ENCODE results near the gene SOHLH1. TPM values are rescaled to one million over a fixed set of nuclear protein-coding genes. Genes with fewer than 3 reads are reported as not detected.

Gene SOHLH1
- total and polyA plus RNA-seq, 2 of the 4 experiments (the other 2 are of a cell fraction): not detected

DNA sequence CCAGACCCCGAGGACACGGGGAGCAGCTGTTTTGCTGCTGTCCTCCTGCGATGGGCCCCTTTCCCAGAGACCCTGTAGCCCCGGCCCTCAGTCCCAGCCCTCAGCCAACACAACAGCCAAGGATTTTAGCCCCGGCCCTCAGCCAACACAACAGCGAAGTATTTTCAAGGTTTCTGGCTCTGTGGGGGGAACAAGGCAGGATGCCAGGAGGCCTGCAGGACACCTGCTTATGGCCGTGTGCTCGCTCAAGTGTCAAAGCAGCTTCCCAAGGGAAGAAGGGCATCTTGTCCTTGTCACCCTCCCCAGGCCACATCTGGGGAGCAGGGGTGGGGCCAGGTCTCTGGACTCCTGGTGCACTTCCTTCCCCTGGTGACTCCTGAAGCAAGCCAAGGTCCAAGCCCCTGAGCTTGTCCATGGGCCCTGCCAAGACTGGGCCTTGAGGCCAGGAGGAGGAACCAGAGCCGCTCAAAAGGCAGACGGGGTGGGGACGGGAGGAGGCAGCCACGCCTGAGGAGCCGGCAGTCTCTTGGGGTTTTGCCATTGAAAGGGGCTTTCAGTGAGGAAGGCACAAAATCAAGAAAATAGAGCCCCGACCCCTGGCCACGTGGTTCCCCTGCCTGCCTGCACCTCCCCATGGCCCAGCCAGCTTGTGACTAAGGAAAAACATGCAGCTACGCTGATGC lies 13.5 kb upstream of the SOHLH1 start:
- Histone ChIP-seq H2BK5ac (ENCODE audit: low read depth, low read length, poor library complexity, severe bottlenecking) (no peak overlapping the region), H3K9me3 (ENCODE audit: control insufficient read depth, insufficient read depth, low read length) (no peaks in the 10 kb centered on the region), H3K4me3 (ENCODE audit: insufficient read depth, low read depth, low read length) (no peak overlapping the region), H4K8ac (ENCODE audit: low read depth in 2 of 2, low read length in 2 of 2) (no peak overlapping the region), H3K36me3 (ENCODE audit: control insufficient read depth, insufficient read depth, low read length) (no peaks in the 10 kb centered on the region), H4K5ac (ENCODE audit: low read depth, low read length) (no peak overlapping the region), H2BK120ac (ENCODE audit: low read depth, low read length) (no peak overlapping the region), H3K14ac (replicated peaks; ENCODE audit: low read depth, low read length) (no peak overlapping the region), H3K79me1 (ENCODE audit: low read depth in 1 of 2, low read length in 2 of 2) (no peaks in the 10 kb centered on the region), H4K91ac (ENCODE audit: insufficient read depth, low read depth, low read length) (no peak overlapping the region), H3K27ac (ENCODE audit: insufficient read depth, low read length) (no peak overlapping the region), H3K9me1 (ENCODE audit: insufficient read depth, low read length) (no peaks in the 10 kb centered on the region), H3K4me1 (ENCODE audit: control insufficient read depth, insufficient read depth, low read length) (no peaks in the 10 kb centered on the region), H2AK5ac (ENCODE audit: low read depth, low read length) (no peak overlapping the region), H2AFZ (replicated peaks; ENCODE audit: low read length, poor library complexity) (no peak overlapping the region), H3K9ac (ENCODE audit: low read depth, low read length) (no peak overlapping the region), H3K23ac (ENCODE audit: low read depth, low read length) (no peak overlapping the region), H3K4me2 (ENCODE audit: low read depth, low read length) (no peak overlapping the region), H2BK20ac (ENCODE audit: low read depth, low read length) (no peak overlapping the region), H2BK15ac (ENCODE audit: low read depth, low read length) (no peak overlapping the region), H3K56ac (ENCODE audit: extremely low read depth, insufficient read depth, low read length) (no peak overlapping the region), H3K27me3 (ENCODE audit: control insufficient read depth, insufficient read depth, low read length) (peaks cover 29% of the 10 kb centered on the region), H2AK9ac (replicated peaks; ENCODE audit: low read depth, low read length, poor library complexity) (peak overlapping the region; percentile 28), H3K18ac (ENCODE audit: low read depth, low read length) (no peak overlapping the region), H3K4ac (ENCODE audit: low read depth, low read length) (no peak overlapping the region), H4K20me1 (ENCODE audit: insufficient read depth, low read length) (no peaks in the 10 kb centered on the region)
- TF ChIP-seq, protein P1, sequence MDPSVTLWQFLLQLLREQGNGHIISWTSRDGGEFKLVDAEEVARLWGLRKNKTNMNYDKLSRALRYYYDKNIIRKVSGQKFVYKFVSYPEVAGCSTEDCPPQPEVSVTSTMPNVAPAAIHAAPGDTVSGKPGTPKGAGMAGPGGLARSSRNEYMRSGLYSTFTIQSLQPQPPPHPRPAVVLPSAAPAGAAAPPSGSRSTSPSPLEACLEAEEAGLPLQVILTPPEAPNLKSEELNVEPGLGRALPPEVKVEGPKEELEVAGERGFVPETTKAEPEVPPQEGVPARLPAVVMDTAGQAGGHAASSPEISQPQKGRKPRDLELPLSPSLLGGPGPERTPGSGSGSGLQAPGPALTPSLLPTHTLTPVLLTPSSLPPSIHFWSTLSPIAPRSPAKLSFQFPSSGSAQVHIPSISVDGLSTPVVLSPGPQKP (IDR thresholded peaks at IDR 0.05; ENCODE audit: borderline replicate concordance, low read depth, low read length): no peak
- TF ChIP-seq SMC3 (IDR thresholded peaks at IDR 0.05; ENCODE audit: low read depth, low read length) (no peak), NFE2L2 (IDR thresholded peaks at IDR 0.05; ENCODE audit: low read depth, low read length) (no peak), BHLHE40 (IDR thresholded peaks at IDR 0.05; ENCODE audit: low read depth, low read length) (no peak), CHD1 (IDR thresholded peaks at IDR 0.05; ENCODE audit: low read depth, low read length) (no peak), POLR2A (IDR thresholded peaks at IDR 0.05; ENCODE audit: low read depth, low read length) (no peak), MXI1 (IDR thresholded peaks at IDR 0.05; ENCODE audit: borderline replicate concordance, low read depth, low read length) (no peak)
- TF ChIP-seq, protein P2, sequence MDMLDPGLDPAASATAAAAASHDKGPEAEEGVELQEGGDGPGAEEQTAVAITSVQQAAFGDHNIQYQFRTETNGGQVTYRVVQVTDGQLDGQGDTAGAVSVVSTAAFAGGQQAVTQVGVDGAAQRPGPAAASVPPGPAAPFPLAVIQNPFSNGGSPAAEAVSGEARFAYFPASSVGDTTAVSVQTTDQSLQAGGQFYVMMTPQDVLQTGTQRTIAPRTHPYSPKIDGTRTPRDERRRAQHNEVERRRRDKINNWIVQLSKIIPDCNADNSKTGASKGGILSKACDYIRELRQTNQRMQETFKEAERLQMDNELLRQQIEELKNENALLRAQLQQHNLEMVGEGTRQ (IDR thresholded peaks at IDR 0.05; ENCODE audit: low read depth, low read length): no peak
- TF ChIP-seq, protein P3, sequence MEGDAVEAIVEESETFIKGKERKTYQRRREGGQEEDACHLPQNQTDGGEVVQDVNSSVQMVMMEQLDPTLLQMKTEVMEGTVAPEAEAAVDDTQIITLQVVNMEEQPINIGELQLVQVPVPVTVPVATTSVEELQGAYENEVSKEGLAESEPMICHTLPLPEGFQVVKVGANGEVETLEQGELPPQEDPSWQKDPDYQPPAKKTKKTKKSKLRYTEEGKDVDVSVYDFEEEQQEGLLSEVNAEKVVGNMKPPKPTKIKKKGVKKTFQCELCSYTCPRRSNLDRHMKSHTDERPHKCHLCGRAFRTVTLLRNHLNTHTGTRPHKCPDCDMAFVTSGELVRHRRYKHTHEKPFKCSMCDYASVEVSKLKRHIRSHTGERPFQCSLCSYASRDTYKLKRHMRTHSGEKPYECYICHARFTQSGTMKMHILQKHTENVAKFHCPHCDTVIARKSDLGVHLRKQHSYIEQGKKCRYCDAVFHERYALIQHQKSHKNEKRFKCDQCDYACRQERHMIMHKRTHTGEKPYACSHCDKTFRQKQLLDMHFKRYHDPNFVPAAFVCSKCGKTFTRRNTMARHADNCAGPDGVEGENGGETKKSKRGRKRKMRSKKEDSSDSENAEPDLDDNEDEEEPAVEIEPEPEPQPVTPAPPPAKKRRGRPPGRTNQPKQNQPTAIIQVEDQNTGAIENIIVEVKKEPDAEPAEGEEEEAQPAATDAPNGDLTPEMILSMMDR (conservative IDR thresholded peaks at IDR 0.05; ENCODE audit: low read depth, low read length): no peak
- in situ Hi-C loops (cut with MboI; ENCODE audit: low sequenced_read_pairs) (no loop called here), dilution Hi-C loops (cut with HindIII; ENCODE audit: low sequenced_read_pairs, unreplicated experiment) (no loop called here), intact Hi-C loops (cut with micrococcal nuclease) (no loop called here)
- 36% methylated on average over 6 of the region's 16 CpGs; no CpG with 5 or more reads in 1 of the 2 experiments for WGBS, 2 experiments (ENCODE audit: extremely low coverage in 2 of 2, insufficient read length in 1 of 2)
- no TSS peak for BruUV-seq (replicated peaks)
- CTCF ChIA-PET: interaction anchor here (0.6 kb wide), 1 partner anchor 554 kb away, joined by 3 read pairs; no protein-coding TSS in a partner anchor
- ATAC-seq (ENCODE audit: low read depth): no peak
- DNase-seq: no peak
- POLR2A ChIA-PET (ENCODE audit: unreplicated experiment): no interaction called here
